GM13977 (cell line): ENCODE data around the gene VPS9D1.
"Not testable (repeated sequence)": the region's sequence is repeated elsewhere in the genome, so short reads cannot be mapped to it uniquely, and the experiment has no call there.

Experiments
- DNase-seq: peaks from one replicate; pipeline ENCODE4 v3.0.0; 2012; ENCODE audit warnings: low spot score
- CTCF ChIP-seq: IDR thresholded peaks from 2 replicates; pipeline ENCODE4 v1.5.1; 2012; ENCODE audit warnings: mild to moderate bottlenecking, control low read depth; ENCODE audit not compliant: insufficient read depth; ENCODE audit errors: extremely low read depth, missing control alignments
- in situ Hi-C: fragments of 300-500 bp; cut with MboI; formaldehyde crosslinking; loops from one replicate; pipeline ENCODE4 v1.12.0; 2022; ENCODE audit warnings: low sequenced_read_pairs, low pct_unique_long_range_greater_than_20kb, mixed read lengths, inconsistent platforms; ENCODE audit not compliant: unreplicated experiment

The VPS9D1 gene

GRCh38 chr16:89672177-89672941 is 48.3 kb downstream of the VPS9D1 start:
- DNase-seq, result no peak
- in situ Hi-C loops, result no loop called here
- TF ChIP-seq CTCF, result no peak

- in situ Hi-C loops, DNase-seq: not testable (repeated sequence)
Measured at GRCh38 chr16:89671565-89671964, 49.1 kb downstream of the VPS9D1 start.

GRCh38 chr16:89670496-89671431 is 49.9 kb downstream of the VPS9D1 start:
- DNase-seq, result no peak
- in situ Hi-C loops, result no loop called here
- TF ChIP-seq CTCF, result no peak

GRCh38 chr16:89669755-89670154 is 50.9 kb downstream of the VPS9D1 start:
- TF ChIP-seq CTCF, result no peak
- in situ Hi-C loops, result no loop called here
- no peak for DNase-seq

- DNase-seq, result no peak
- no peak for TF ChIP-seq CTCF
Measured at GRCh38 chr16:89668790-89669158, 51.9 kb downstream of the VPS9D1 start.

GRCh38 chr16:89667633-89668032 is 53.1 kb downstream of the VPS9D1 start:
- in situ Hi-C loops, result no loop called here
- DNase-seq, result no peak

More at GRCh38 chr16:89668790-89669158, 51.9 kb downstream of the VPS9D1 start:
- in situ Hi-C loops, result no loop called here

More at GRCh38 chr16:89667633-89668032, 53.1 kb downstream of the VPS9D1 start:
- TF ChIP-seq CTCF, result no peak
